Liver (tissue), 9 donors: ENCODE results near the gene PKD1. TPM values are rescaled to one million over a fixed set of nuclear protein-coding genes. Genes with fewer than 3 reads are reported as not detected.

Experiments used
- DNase-seq: peaks from one replicate; pipeline ENCODE4 v3.0.0-alpha.2; 2017; ENCODE audit warnings: low spot score
- H3K27ac ChIP-seq, 2 donors: one replicate each; pipeline ENCODE4 v1.7.0; 2013; ENCODE audit warnings: inconsistent platforms in 2 of 2, low read length in 2 of 2, control low read depth in 1 of 2, low read depth in 1 of 2, mild to moderate bottlenecking in 1 of 2
- H3K27me3 ChIP-seq, 4 donors: one replicate each; pipeline versions ENCODE4 v1.6.1 to v1.7.0; 2013; ENCODE audit warnings: low read length in 3 of 4, inconsistent platforms in 1 of 4, mild to moderate bottlenecking in 1 of 4, moderate library complexity in 1 of 4; ENCODE audit not compliant: control insufficient read depth in 4 of 4, insufficient read depth in 4 of 4
- H3K36me3 ChIP-seq, 4 donors: one replicate each; pipeline versions ENCODE4 v1.6.1 to v1.7.0; 2013; ENCODE audit warnings: low read length in 3 of 4, mild to moderate bottlenecking in 3 of 4, low read depth in 1 of 4, moderate library complexity in 1 of 4; ENCODE audit not compliant: control insufficient read depth in 4 of 4, insufficient read depth in 3 of 4
- H3K4me1 ChIP-seq, 4 donors: one replicate each; pipeline versions ENCODE4 v1.6.1 to v1.7.0; 2013; ENCODE audit warnings: low read length in 3 of 4, mild to moderate bottlenecking in 3 of 4, moderate library complexity in 1 of 4; ENCODE audit not compliant: control insufficient read depth in 4 of 4, insufficient read depth in 4 of 4
- H3K4me3 ChIP-seq, 3 donors: one replicate each; pipeline versions ENCODE4 v1.6.1 to v1.7.0; 2013; ENCODE audit warnings: low read length in 3 of 3, control low read depth in 1 of 3, low read depth in 1 of 3, mild to moderate bottlenecking in 1 of 3
- H3K9ac ChIP-seq, 2 donors: one replicate each; pipeline ENCODE4 v1.7.0; 2013; ENCODE audit warnings: low read length in 2 of 2, mild to moderate bottlenecking in 2 of 2, moderate library complexity in 2 of 2, control low read depth in 1 of 2, low read depth in 1 of 2
- H3K9me3 ChIP-seq, 4 donors: one replicate each; pipeline versions ENCODE4 v1.6.1 to v1.7.0; 2013; ENCODE audit warnings: low read length in 3 of 4; ENCODE audit not compliant: control insufficient read depth in 4 of 4
- EGR1 ChIP-seq, 2 donors: IDR thresholded peaks; 2 replicates each; pipeline ENCODE4 v1.6.1; 2016 to 2018; ENCODE audit warnings: antibody characterized with exemption in 2 of 2, low read depth in 2 of 2
- FOXA1 ChIP-seq: IDR thresholded peaks from 2 replicates; pipeline ENCODE4 v1.6.1; 2016; ENCODE audit warnings: antibody characterized with exemption
- JUND ChIP-seq, 2 donors: IDR thresholded peaks; 2 replicates each; pipeline ENCODE4 v1.6.1; 2016; ENCODE audit warnings: antibody characterized with exemption in 2 of 2
- NR2F2 ChIP-seq: IDR thresholded peaks from 2 replicates; pipeline ENCODE4 v1.6.1; 2016; ENCODE audit warnings: antibody characterized with exemption
- RAD21 ChIP-seq, 2 donors: IDR thresholded peaks; 2 replicates each; pipeline ENCODE4 v1.6.1; 2016; ENCODE audit warnings: antibody characterized with exemption in 2 of 2, mild to moderate bottlenecking in 2 of 2
- SP1 ChIP-seq: IDR thresholded peaks from 2 replicates; pipeline ENCODE4 v1.6.1; 2018; ENCODE audit warnings: antibody characterized with exemption, mild to moderate bottlenecking
- YY1 ChIP-seq: IDR thresholded peaks from 2 replicates; pipeline ENCODE4 v1.6.1; 2016; ENCODE audit warnings: antibody characterized with exemption, mild to moderate bottlenecking
- WGBS: extraction: QIAGEN DNeasy Blood & Tissue Kit; methylation state at CpG from one replicate; pipeline ENCODE4 v1.1.7; 2013; 5-methylcytosine and 5-hydroxymethylcytosine counted together
- polyA plus RNA-seq, 2 donors: library from polyadenylated mRNA; stranded (reverse) in 1 of 2; unstranded in 1 of 2; fragments of 200-250 nt in 1 of 2; fragments of >200 nt in 1 of 2; fragmentation: Nextera tagmentation in 1 of 2; extraction: Ambion mirVana in 1 of 2; gene quantifications; one replicate each; pipeline versions ENCODE4 v1.2.1 to v1.2.3, GENCODE V29; 2013 to 2015
- total RNA-seq, 2 donors: library from RNA; depleted of rRNA; stranded (reverse); fragments of >200 nt; gene quantifications; one replicate each; pipeline ENCODE4 v1.2.3, GENCODE V29; 2014
- TF ChIP-seq, protein P1 (sequence below): IDR thresholded peaks from 2 replicates; pipeline ENCODE4 v1.6.1; 2016; ENCODE audit warnings: antibody characterized with exemption
- TF ChIP-seq, protein P2 (sequence below): fragments of 150-350 bp; IDR thresholded peaks from 2 replicates; pipeline ENCODE4 v1.5.1; 2017; ENCODE audit warnings: improper control_type of control experiment, low read depth, low read length; ENCODE audit not compliant: missing input control
- TF ChIP-seq, protein P3 (sequence below): IDR thresholded peaks from 2 replicates; pipeline ENCODE4 v1.6.1; 2016; ENCODE audit warnings: antibody characterized with exemption, mild to moderate bottlenecking
- donor health status: healthy.
- donor health status: healthy.
- donor health status: healthy.
- donor health status: healthy.
- donor health status: healthy.

The PKD1 gene
- total and polyA plus RNA-seq, 4 donors, result 8.0 to 58.4 (median 25.6) TPM

DNA sequence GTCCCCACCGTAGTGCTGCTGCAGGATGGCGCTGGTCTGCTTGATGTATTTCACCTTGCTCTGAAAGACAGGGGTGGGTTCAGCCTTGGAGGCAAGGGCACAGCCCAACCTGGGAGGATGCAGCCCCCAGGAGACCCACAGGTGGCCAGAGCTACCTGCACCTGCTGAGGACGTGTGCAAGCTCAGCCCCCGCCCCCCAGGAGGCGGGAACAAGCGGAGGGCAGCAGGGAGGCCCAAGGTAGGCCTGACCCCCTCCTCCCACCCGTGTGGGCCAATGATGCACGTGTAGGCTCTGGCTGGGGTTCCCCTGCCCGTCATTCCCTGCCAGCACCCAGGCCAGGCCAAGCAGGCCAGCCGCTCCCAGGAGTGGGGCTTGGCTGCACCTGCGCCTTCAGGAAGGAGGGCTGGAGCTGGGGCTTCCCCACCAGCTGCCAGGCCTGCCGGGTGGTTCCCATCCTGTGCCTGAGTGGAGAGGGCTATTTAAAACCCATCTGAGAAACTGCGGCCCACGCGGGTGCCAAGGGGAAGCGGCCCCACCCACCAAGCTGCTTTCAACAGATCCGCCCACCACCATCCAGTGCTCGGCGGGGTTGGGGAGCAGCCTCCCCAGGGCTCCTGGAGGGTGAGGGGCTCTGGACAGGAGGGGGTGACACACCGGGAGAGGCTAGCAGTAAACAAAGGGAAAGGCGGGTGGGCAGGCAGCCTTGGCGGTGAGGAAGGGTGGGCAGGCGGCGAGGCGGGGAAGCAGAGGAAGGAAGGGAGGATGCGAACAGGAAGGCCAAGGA is 91.8 kb downstream of the PKD1 start:
- DNase-seq, result no peak
- TF ChIP-seq NR2F2 (no peak), FOXA1 (no peak), YY1 (no peak)
- TF ChIP-seq, protein P1, sequence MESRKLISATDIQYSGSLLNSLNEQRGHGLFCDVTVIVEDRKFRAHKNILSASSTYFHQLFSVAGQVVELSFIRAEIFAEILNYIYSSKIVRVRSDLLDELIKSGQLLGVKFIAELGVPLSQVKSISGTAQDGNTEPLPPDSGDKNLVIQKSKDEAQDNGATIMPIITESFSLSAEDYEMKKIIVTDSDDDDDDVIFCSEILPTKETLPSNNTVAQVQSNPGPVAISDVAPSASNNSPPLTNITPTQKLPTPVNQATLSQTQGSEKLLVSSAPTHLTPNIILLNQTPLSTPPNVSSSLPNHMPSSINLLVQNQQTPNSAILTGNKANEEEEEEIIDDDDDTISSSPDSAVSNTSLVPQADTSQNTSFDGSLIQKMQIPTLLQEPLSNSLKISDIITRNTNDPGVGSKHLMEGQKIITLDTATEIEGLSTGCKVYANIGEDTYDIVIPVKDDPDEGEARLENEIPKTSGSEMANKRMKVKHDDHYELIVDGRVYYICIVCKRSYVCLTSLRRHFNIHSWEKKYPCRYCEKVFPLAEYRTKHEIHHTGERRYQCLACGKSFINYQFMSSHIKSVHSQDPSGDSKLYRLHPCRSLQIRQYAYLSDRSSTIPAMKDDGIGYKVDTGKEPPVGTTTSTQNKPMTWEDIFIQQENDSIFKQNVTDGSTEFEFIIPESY, result no peak
- Histone ChIP-seq H3K27me3 (no peaks in the 10 kb centered on the region), H3K36me3 (peaks cover 0 to 2% (median 0%) of the 10 kb centered on the region in 4 donors), H3K27ac (no peak overlapping the region), H3K4me3 (no peak overlapping the region), H3K9me3 (no peaks in the 10 kb centered on the region), H3K9ac (no peak overlapping the region), H3K4me1 (peaks cover 25 to 73% (median 56%) of the 10 kb centered on the region in 4 donors)
- WGBS, result 71% methylated on average over 26 of the region's 26 CpGs

DNA sequence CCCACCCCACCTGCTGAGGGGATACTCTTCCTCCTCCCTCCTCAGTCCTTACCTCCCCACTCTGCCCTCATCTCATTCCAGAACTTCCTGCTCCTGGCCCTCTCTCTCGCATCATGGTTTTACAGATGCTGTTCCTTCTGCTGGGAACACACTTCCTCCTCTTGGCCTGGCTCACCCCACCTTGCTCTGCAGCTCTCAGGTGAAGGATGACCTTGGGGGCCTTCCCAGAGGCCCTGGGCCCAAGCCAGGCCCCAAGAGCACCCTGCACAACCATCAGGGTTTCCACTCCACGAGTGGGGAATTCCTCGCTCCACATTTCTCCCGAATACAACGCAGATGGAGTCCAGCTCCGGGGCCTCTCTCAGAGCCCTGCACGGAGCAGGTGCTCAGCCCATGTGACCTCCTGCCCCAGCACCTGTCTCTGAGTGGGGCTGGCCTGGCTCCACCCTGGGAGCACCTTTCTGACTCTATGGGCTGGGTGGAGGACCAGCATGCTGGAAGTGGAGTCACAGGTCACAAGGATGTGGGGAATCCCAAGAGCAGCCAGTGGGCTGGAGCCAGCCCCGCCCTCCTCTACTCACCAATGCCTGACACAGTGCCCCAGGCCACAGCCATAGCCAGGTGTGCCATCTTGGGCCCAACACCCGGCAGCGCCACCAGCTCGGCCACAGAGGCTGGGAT is 92.6 kb downstream of the PKD1 start:
- WGBS, result 81% methylated on average over 11 of the region's 11 CpGs
- Histone ChIP-seq H3K9ac (no peak overlapping the region), H3K9me3 (no peaks in the 10 kb centered on the region), H3K27ac (no peak overlapping the region), H3K36me3 (peaks cover 0 to 2% (median 0%) of the 10 kb centered on the region in 4 donors), H3K4me1 (peaks cover 28 to 73% (median 52%) of the 10 kb centered on the region in 4 donors), H3K4me3 (no peak overlapping the region), H3K27me3 (no peaks in the 10 kb centered on the region)
- no peak for DNase-seq
- TF ChIP-seq SP1 (no peak), EGR1 (IDR thresholded peaks at IDR 0.05; ENCODE audit: low read depth in 2 of 2) (no peak), JUND (IDR thresholded peaks at IDR 0.05) (no peak), NR2F2 (no peak), RAD21 (IDR thresholded peaks at IDR 0.05) (no peak), YY1 (no peak)
- TF ChIP-seq, protein P2, sequence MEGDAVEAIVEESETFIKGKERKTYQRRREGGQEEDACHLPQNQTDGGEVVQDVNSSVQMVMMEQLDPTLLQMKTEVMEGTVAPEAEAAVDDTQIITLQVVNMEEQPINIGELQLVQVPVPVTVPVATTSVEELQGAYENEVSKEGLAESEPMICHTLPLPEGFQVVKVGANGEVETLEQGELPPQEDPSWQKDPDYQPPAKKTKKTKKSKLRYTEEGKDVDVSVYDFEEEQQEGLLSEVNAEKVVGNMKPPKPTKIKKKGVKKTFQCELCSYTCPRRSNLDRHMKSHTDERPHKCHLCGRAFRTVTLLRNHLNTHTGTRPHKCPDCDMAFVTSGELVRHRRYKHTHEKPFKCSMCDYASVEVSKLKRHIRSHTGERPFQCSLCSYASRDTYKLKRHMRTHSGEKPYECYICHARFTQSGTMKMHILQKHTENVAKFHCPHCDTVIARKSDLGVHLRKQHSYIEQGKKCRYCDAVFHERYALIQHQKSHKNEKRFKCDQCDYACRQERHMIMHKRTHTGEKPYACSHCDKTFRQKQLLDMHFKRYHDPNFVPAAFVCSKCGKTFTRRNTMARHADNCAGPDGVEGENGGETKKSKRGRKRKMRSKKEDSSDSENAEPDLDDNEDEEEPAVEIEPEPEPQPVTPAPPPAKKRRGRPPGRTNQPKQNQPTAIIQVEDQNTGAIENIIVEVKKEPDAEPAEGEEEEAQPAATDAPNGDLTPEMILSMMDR, result no peak
- TF ChIP-seq, protein P3, sequence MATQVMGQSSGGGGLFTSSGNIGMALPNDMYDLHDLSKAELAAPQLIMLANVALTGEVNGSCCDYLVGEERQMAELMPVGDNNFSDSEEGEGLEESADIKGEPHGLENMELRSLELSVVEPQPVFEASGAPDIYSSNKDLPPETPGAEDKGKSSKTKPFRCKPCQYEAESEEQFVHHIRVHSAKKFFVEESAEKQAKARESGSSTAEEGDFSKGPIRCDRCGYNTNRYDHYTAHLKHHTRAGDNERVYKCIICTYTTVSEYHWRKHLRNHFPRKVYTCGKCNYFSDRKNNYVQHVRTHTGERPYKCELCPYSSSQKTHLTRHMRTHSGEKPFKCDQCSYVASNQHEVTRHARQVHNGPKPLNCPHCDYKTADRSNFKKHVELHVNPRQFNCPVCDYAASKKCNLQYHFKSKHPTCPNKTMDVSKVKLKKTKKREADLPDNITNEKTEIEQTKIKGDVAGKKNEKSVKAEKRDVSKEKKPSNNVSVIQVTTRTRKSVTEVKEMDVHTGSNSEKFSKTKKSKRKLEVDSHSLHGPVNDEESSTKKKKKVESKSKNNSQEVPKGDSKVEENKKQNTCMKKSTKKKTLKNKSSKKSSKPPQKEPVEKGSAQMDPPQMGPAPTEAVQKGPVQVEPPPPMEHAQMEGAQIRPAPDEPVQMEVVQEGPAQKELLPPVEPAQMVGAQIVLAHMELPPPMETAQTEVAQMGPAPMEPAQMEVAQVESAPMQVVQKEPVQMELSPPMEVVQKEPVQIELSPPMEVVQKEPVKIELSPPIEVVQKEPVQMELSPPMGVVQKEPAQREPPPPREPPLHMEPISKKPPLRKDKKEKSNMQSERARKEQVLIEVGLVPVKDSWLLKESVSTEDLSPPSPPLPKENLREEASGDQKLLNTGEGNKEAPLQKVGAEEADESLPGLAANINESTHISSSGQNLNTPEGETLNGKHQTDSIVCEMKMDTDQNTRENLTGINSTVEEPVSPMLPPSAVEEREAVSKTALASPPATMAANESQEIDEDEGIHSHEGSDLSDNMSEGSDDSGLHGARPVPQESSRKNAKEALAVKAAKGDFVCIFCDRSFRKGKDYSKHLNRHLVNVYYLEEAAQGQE, result no peak
- TF ChIP-seq, protein P1, result no peak
